Liver (tissue), 3 donors: ENCODE data around the gene LMF1.

Source experiments
- CTCF ChIP-seq: fragments of 150-350 bp; IDR thresholded peaks from 2 replicates; pipeline ENCODE4 v1.5.1; 2017; ENCODE audit warnings: improper control_type of control experiment, low read depth, low read length; ENCODE audit not compliant: missing input control
- EGR1 ChIP-seq, 2 donors: IDR thresholded peaks; 2 replicates each; pipeline ENCODE4 v1.6.1; 2016 to 2018; ENCODE audit warnings: antibody characterized with exemption in 2 of 2, low read depth in 2 of 2
- REST ChIP-seq: IDR thresholded peaks from 2 replicates; pipeline ENCODE4 v1.6.1; 2016; ENCODE audit warnings: antibody characterized with exemption, mild to moderate bottlenecking
- SP1 ChIP-seq: IDR thresholded peaks from 2 replicates; pipeline ENCODE4 v1.6.1; 2018; ENCODE audit warnings: antibody characterized with exemption, mild to moderate bottlenecking
- TAF1 ChIP-seq: conservative IDR thresholded peaks from 2 replicates; pipeline ENCODE4 v1.6.1; 2016; ENCODE audit warnings: antibody characterized with exemption, mild to moderate bottlenecking
- donor health status: healthy.
- donor health status: healthy.

- TF ChIP-seq CTCF (no peak), EGR1 (IDR thresholded peaks at IDR 0.05; ENCODE audit: low read depth in 2 of 2) (no peak), SP1 (no peak), TAF1 (no peak), REST (no peak)
Measured at GRCh38 chr16:883781-884180, 87.0 kb downstream of the LMF1 start.
